Mesothelial cell of epicardium (in vitro differentiated cells): ENCODE data around the gene SKA1. TPM values are rescaled to one million over a fixed set of nuclear protein-coding genes. Genes with fewer than 3 reads are reported as not detected.

Experiments used
- DNase-seq, 2 experiments: peaks; one replicate each; pipeline ENCODE4 v3.0.0; 2021; ENCODE audit warnings: low spot score in 2 of 2; ENCODE audit not compliant: unreplicated experiment in 2 of 2
- H3K27ac Mint-ChIP-seq: 2 replicates; pipeline ENCODE4 v1.8.0; 2021; ENCODE audit warnings: mixed read lengths
- H3K27me3 Mint-ChIP-seq: 2 replicates; pipeline ENCODE4 v1.8.0; 2021; ENCODE audit warnings: low read depth, mixed read lengths
- H3K36me3 Mint-ChIP-seq: 2 replicates; pipeline ENCODE4 v1.8.0; 2021; ENCODE audit warnings: mixed read lengths
- H3K4me1 Mint-ChIP-seq: 2 replicates; pipeline ENCODE4 v1.8.0; 2021; ENCODE audit warnings: mixed read lengths
- H3K4me3 Mint-ChIP-seq: 2 replicates; pipeline ENCODE4 v1.8.0; 2021; ENCODE audit warnings: mild to moderate bottlenecking, moderate library complexity, mixed read lengths
- H3K9me3 Mint-ChIP-seq: 2 replicates; pipeline ENCODE4 v1.8.0; 2021; ENCODE audit warnings: mixed read lengths
- total RNA-seq: library from RNA; stranded (reverse); gene quantifications from 3 replicates; pipeline ENCODE4 v1.2.1, GENCODE V29; 2021
- TF ChIP-seq, protein P1 (sequence below): fragments of 200-600 bp; sonication (generic); IDR thresholded peaks from one replicate; pipeline ENCODE4 v1.5.0; 2021; ENCODE audit warnings: antibody characterized with exemption; ENCODE audit not compliant: unreplicated experiment

Gene SKA1, protein sequence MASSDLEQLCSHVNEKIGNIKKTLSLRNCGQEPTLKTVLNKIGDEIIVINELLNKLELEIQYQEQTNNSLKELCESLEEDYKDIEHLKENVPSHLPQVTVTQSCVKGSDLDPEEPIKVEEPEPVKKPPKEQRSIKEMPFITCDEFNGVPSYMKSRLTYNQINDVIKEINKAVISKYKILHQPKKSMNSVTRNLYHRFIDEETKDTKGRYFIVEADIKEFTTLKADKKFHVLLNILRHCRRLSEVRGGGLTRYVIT
- total RNA-seq, result 5.0 to 5.9 TPM (median 5.5 TPM) in 3 replicates

DNA sequence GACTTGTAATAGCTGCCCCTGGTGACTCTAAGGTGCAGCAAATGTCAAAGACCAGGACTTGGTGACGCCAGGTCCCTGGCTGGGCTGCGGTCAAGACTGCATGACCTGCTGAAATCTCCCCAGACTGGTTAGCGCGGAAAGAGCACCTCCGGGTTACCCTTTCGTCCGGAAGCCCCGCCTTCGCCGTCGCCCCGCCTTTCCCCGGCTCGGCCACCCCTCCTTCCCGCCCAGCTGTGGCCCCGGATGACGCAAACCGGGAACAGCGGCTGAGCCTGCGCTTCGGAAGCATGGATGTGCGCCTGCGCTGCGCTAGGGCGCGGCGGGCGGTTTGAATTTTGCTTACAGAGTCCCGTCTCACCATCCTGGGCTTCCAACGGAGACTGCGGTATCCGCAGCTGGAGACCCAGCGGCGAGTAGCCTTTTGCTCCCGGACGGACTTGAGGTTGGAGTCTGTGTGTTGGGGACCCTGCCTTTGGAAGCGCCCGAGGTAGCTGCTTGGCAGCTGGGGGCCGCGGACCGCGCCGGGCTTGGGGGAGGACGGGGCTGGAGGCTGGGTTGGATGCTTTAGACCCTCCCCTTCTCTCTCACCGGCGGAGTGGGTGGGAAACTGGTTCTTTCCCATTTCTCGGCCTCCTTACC lies at the start of gene SKA1:
Gene SKA1 (plus strand): TSS at position 294 of the 639 bp plus-strand sequence. CDS start 785 bp downstream, outside the sequence.
- Mint-ChIP-seq H3K27me3 (no peaks in the 10 kb centered on the region), H3K9me3 (peaks cover 15% of the 10 kb centered on the region), H3K4me3 (peak within 1 kb of the TSS; percentile 78), H3K4me1 (peaks cover 17% of the 10 kb centered on the region), H3K36me3 (no peaks in the 10 kb centered on the region), H3K27ac (peak within 1 kb of the TSS; percentile 87)
- DNase-seq, result peak; percentile 91 to 94
- TF ChIP-seq, protein P1, sequence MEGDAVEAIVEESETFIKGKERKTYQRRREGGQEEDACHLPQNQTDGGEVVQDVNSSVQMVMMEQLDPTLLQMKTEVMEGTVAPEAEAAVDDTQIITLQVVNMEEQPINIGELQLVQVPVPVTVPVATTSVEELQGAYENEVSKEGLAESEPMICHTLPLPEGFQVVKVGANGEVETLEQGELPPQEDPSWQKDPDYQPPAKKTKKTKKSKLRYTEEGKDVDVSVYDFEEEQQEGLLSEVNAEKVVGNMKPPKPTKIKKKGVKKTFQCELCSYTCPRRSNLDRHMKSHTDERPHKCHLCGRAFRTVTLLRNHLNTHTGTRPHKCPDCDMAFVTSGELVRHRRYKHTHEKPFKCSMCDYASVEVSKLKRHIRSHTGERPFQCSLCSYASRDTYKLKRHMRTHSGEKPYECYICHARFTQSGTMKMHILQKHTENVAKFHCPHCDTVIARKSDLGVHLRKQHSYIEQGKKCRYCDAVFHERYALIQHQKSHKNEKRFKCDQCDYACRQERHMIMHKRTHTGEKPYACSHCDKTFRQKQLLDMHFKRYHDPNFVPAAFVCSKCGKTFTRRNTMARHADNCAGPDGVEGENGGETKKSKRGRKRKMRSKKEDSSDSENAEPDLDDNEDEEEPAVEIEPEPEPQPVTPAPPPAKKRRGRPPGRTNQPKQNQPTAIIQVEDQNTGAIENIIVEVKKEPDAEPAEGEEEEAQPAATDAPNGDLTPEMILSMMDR, result no peak

DNA sequence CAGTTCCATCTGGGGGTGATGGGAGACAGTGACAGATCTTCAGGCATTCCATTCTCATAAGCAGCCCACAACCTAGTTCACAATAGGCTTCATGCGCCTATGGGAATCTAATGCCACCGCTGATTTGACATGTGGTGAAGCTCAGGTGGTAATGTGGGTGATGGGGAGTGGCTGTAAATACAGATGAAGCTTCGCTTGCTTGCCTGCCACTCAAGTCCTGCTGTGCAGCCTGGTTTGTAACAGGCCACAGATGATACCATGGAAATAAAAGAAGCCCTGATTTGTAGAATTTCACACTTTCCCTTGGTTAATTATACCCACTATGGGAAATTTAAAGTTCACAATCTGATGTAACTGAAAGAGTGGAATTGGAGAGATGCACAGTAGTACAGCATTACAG lies 46.9 kb upstream of the SKA1 start:
- no peak for DNase-seq
- TF ChIP-seq, protein P1, result no peak
- Mint-ChIP-seq H3K9me3 (peaks cover 6% of the 10 kb centered on the region), H3K36me3 (peaks cover 2% of the 10 kb centered on the region), H3K4me3 (no peak overlapping the region), H3K4me1 (no peaks in the 10 kb centered on the region), H3K27me3 (peaks cover 25% of the 10 kb centered on the region), H3K27ac (no peak overlapping the region)

DNA sequence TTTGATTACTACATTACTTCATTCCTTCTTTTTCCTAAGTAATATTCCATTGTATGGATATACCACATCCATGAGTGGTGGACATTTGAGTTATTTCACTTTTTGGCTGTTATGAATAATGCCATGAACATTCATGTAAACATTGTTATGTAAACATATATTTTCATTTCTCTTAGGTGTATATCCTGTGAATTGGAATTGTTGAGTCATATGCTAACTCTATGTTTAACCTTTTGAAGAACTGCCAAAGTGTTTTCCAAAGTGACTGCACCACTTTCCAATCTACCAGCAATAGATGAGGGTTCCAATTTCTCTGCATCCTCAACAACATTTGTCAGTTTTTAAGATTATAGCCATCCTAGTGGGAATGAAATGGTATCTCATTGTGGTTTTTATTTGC lies 44.7 kb upstream of the SKA1 start:
- Mint-ChIP-seq H3K4me1 (no peaks in the 10 kb centered on the region), H3K9me3 (peaks cover 6% of the 10 kb centered on the region), H3K27me3 (peaks cover 21% of the 10 kb centered on the region), H3K4me3 (no peak overlapping the region), H3K27ac (no peak overlapping the region), H3K36me3 (peaks cover 2% of the 10 kb centered on the region)
- DNase-seq, result no peak
- TF ChIP-seq, protein P1, result no peak

DNA sequence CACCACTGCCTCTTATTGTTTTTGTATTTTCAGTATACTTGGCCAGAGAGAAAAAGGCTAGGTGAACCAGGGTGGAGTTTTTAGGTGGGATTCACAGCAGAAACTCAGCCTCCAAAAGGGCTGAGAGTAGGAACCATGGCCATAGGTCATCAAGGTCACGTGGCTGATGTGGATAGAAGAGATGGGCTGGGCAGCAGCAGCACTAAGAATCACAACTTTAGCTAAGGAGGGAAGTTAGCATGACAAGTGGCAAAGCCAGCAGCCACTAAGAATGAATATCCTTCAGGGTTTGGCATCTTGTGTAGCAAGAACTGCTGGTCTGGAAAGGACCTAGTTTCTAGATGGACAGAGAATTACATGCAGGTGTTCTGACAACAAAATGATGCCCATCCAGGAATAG lies 43.2 kb upstream of the SKA1 start:
- Mint-ChIP-seq H3K4me1 (peaks cover 12% of the 10 kb centered on the region), H3K9me3 (peaks cover 6% of the 10 kb centered on the region), H3K36me3 (peaks cover 2% of the 10 kb centered on the region), H3K27ac (no peak overlapping the region), H3K27me3 (peaks cover 13% of the 10 kb centered on the region), H3K4me3 (no peak overlapping the region)
- no peak for DNase-seq
- TF ChIP-seq, protein P1, result no peak

DNA sequence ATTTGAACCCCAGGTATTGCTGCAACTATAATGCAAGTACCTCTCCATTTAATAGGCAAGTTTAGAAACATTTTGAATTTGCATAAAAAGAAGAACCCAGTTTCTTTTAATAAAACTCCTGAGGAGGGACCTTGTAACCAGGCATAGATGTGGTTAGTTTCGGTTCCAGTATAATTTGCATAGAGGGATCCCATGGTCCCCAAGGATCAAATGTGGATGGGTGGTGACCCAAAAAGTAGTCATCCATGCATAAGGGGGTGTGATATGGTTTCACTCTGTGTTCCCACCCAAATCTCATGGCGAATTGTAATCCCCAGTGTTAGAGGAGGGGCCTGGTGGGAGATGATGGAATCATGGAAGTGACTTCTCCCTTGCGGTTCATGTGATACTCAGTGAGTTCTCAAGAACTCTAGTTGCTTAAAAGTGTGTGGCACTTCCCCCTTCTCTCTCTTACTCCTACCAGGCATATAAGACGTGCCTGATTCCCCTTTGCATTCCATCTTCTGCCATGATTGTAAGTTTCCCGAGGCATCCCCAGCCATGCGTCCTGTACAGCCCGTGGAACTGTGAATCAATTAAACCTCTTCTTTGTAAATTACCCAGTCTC lies 40.2 kb upstream of the SKA1 start:
- Mint-ChIP-seq H3K9me3 (peaks cover 6% of the 10 kb centered on the region), H3K36me3 (peaks cover 2% of the 10 kb centered on the region), H3K27ac (no peak overlapping the region), H3K4me3 (no peak overlapping the region), H3K4me1 (peaks cover 24% of the 10 kb centered on the region), H3K27me3 (no peaks in the 10 kb centered on the region)
- TF ChIP-seq, protein P1, result no peak
- DNase-seq, result no peak
